A549 (cell line): ENCODE measurements around the gene OR1Q1. TPM values are rescaled to one million over a fixed set of nuclear protein-coding genes. Genes with fewer than 3 reads are reported as not detected.

Source experiments
- ATAC-seq, 2 experiments: fragments of 200-7000 bp in 1 of 2; fragments of >200 bp in 1 of 2; cut with Nextera tagmentation in 1 of 2; cut with Tn5 transposase in 1 of 2; 3 replicates each; pipeline versions ENCODE4 v1.8.0 to v1.9.1; 2018 to 2020; ENCODE audit warnings: mild to moderate bottlenecking in 1 of 2, moderate library complexity in 1 of 2
- CTCF ChIA-PET: fragments of 300-600 bp; sonication (Branson Sonifier 250); formaldehyde crosslinking; extraction: SDS; loops from one replicate; lab custom pipeline; 2021; ENCODE audit warnings: antibody characterized with exemption, inconsistent platforms; lab: Yijun Ruan, JAX
- POLR2A ChIA-PET: fragments of 350-600 bp; formaldehyde crosslinking; extraction: SDS; loops from one replicate; lab custom pipeline; 2021; ENCODE audit warnings: antibody characterized with exemption, inconsistent platforms; lab: Yijun Ruan, JAX
- DNase-seq, 2 experiments: peaks; one replicate each; pipeline versions ENCODE4 v3.0.0 to v3.0.0-alpha.2; 2011 to 2016; ENCODE audit warnings: low read depth in 1 of 2, low spot score in 1 of 2
- FAIRE-seq: peaks from 2 replicates; lab custom pipeline; 2011; peaks lifted over from hg19 to GRCh38; lab: Jason Lieb, UNC
- H3K27ac ChIP-seq, 2 experiments: fragments of >200 bp; sonication (Bioruptor Twin); formaldehyde crosslinking; 3 replicates each; pipeline ENCODE4 v1.5.1; 2016 to 2017
- H3K4me1 ChIP-seq: fragments of >200 bp; sonication (Bioruptor Twin); formaldehyde crosslinking; 3 replicates; pipeline ENCODE4 v1.6.1; 2016
- H3K4me2 ChIP-seq: fragments of >200 bp; sonication (Bioruptor Twin); formaldehyde crosslinking; 3 replicates; pipeline ENCODE4 v1.6.1; 2016
- H3K4me3 ChIP-seq: fragments of >200 bp; sonication (Bioruptor Twin); formaldehyde crosslinking; 3 replicates; pipeline ENCODE4 v1.5.1; 2016
- H3K9me3 ChIP-seq: fragments of >200 bp; sonication (Bioruptor Twin); formaldehyde crosslinking; 3 replicates; pipeline ENCODE4 v1.6.1; 2016
- BHLHE40 ChIP-seq: IDR thresholded peaks from 2 replicates; pipeline ENCODE4 v1.6.1; 2012; ENCODE audit warnings: low read depth, low read length, inconsistent platforms
- CBX2 ChIP-seq: fragments of 200-600 bp; sonication (generic); IDR thresholded peaks from 2 replicates; pipeline ENCODE4 v1.6.1; 2016; ENCODE audit warnings: low read depth, mild to moderate bottlenecking, borderline replicate concordance
- CBX8 ChIP-seq: fragments of 200-600 bp; sonication (generic); IDR thresholded peaks from 2 replicates; pipeline ENCODE4 v1.6.1; 2016
- CEBPB ChIP-seq, 2 experiments: fragments of >200 bp in 1 of 2; sonication (Bioruptor Twin) in 1 of 2; formaldehyde crosslinking in 1 of 2; IDR thresholded peaks; 2 replicates each; pipeline ENCODE4 v1.6.1; 2012 to 2016
- CHD4 ChIP-seq: fragments of 200-600 bp; sonication (generic); IDR thresholded peaks from 2 replicates; pipeline ENCODE4 v1.6.1; 2016; ENCODE audit warnings: antibody characterized with exemption, mild to moderate bottlenecking, borderline replicate concordance
- EHMT2 ChIP-seq: fragments of 200-600 bp; sonication (generic); IDR thresholded peaks from 2 replicates; pipeline ENCODE4 v1.6.1; 2016; ENCODE audit warnings: antibody characterized with exemption, low read depth, mild to moderate bottlenecking, moderate library complexity
- ESRRA ChIP-seq: fragments of 150-350 bp; IDR thresholded peaks from 2 replicates; pipeline ENCODE4 v1.6.1; 2014; ENCODE audit warnings: mild to moderate bottlenecking, low read length, borderline replicate concordance
- FOSB ChIP-seq: fragments of 250-450 bp; sonication (Bioruptor Pico); IDR thresholded peaks from 2 replicates; pipeline ENCODE4 v1.5.0; 2020; ENCODE audit warnings: mild to moderate bottlenecking, moderate library complexity
- FOSL2 ChIP-seq, 2 experiments: fragments of 450-650 bp in 1 of 2; fragments of >200 bp in 1 of 2; sonication (Bioruptor Twin) in 1 of 2; formaldehyde crosslinking; IDR thresholded peaks; 2 replicates each; pipeline versions ENCODE4 v1.5.0 to v1.6.1; 2016 to 2020; ENCODE audit warnings: mild to moderate bottlenecking in 1 of 2, moderate library complexity in 1 of 2
- GATA3 ChIP-seq: IDR thresholded peaks from 2 replicates; pipeline ENCODE4 v1.6.1; 2012; ENCODE audit warnings: borderline replicate concordance
- HDAC2 ChIP-seq: fragments of 200-600 bp; sonication (generic); IDR thresholded peaks from 2 replicates; pipeline ENCODE4 v1.6.1; 2016
- HEYL ChIP-seq: fragments of 250-450 bp; sonication (Bioruptor Pico); IDR thresholded peaks from 2 replicates; pipeline ENCODE4 v1.8.0; 2021; ENCODE audit warnings: mild to moderate bottlenecking, moderate library complexity
- HOXA7 ChIP-seq: fragments of 250-450 bp; sonication (Bioruptor Pico); IDR thresholded peaks from 2 replicates; pipeline ENCODE4 v1.5.0; 2020; ENCODE audit warnings: mild to moderate bottlenecking, moderate library complexity
- HOXB13 ChIP-seq: fragments of 250-450 bp; sonication (Bioruptor Pico); IDR thresholded peaks from 2 replicates; pipeline ENCODE4 v1.5.0; 2020; ENCODE audit warnings: low read depth, mild to moderate bottlenecking, moderate library complexity
- KDM1A ChIP-seq: fragments of 200-600 bp; sonication (generic); IDR thresholded peaks from 2 replicates; pipeline ENCODE4 v1.6.1; 2016; ENCODE audit warnings: low read depth, mild to moderate bottlenecking
- KDM5A ChIP-seq: fragments of 200-600 bp; sonication (generic); IDR thresholded peaks from 2 replicates; pipeline ENCODE4 v1.6.1; 2016; ENCODE audit warnings: antibody characterized with exemption, mild to moderate bottlenecking
- MAFK ChIP-seq: fragments of 450-650 bp; IDR thresholded peaks from 2 replicates; pipeline ENCODE4 v1.6.1; 2014; ENCODE audit not compliant: partially characterized antibody
- MAZ ChIP-seq: fragments of 150-350 bp; IDR thresholded peaks from 2 replicates; pipeline ENCODE4 v1.6.1; 2014; ENCODE audit warnings: antibody characterized with exemption, low read depth, low read length, borderline replicate concordance
- MYC ChIP-seq: IDR thresholded peaks from 2 replicates; pipeline ENCODE4 v1.6.1; 2012; ENCODE audit warnings: mild to moderate bottlenecking, inconsistent platforms, low read length, improper control_type of control experiment, borderline replicate concordance
- NFE2L2 ChIP-seq: fragments of 150-350 bp; conservative IDR thresholded peaks from 2 replicates; pipeline ENCODE4 v1.6.1; 2014; ENCODE audit warnings: low read length
- NR3C1 ChIP-seq: fragments of >200 bp; sonication (Bioruptor Twin); formaldehyde crosslinking; IDR thresholded peaks from 3 replicates; pipeline ENCODE4 v1.6.1; 2017
- PHF8 ChIP-seq: fragments of 200-600 bp; sonication (generic); IDR thresholded peaks from 2 replicates; pipeline ENCODE4 v1.6.1; 2016; ENCODE audit warnings: low read depth, mild to moderate bottlenecking, antibody characterized with exemption, moderate library complexity, borderline replicate concordance
- RAD21 ChIP-seq, 2 experiments: fragments of >200 bp in 1 of 2; sonication (Bioruptor Twin) in 1 of 2; formaldehyde crosslinking in 1 of 2; IDR thresholded peaks in 1 of 2; conservative IDR thresholded peaks in 1 of 2; 2 replicates in 1 of 2; 3 replicates in 1 of 2; pipeline ENCODE4 v1.6.1; 2012 to 2018; ENCODE audit warnings: inconsistent platforms in 1 of 2
- RCOR1 ChIP-seq: fragments of 150-350 bp; IDR thresholded peaks from 2 replicates; pipeline ENCODE4 v1.6.1; 2014; ENCODE audit warnings: antibody characterized with exemption, low read length, low read depth
- RFX5 ChIP-seq: fragments of 450-650 bp; IDR thresholded peaks from 2 replicates; pipeline ENCODE4 v1.7.1; 2014; ENCODE audit warnings: antibody characterized with exemption, mild to moderate bottlenecking, moderate library complexity
- RNF2 ChIP-seq: fragments of 200-600 bp; sonication (generic); IDR thresholded peaks from 2 replicates; pipeline ENCODE4 v1.6.1; 2016; ENCODE audit warnings: low read depth, mild to moderate bottlenecking, antibody characterized with exemption, moderate library complexity, borderline replicate concordance
- TFCP2L1 ChIP-seq: fragments of 250-450 bp; sonication (Bioruptor Pico); IDR thresholded peaks from 2 replicates; pipeline ENCODE4 v1.5.0; 2021; ENCODE audit warnings: mild to moderate bottlenecking
- TP53 ChIP-seq: fragments of 250-450 bp; sonication (Bioruptor Pico); IDR thresholded peaks from 2 replicates; pipeline ENCODE4 v1.5.0; 2021; ENCODE audit warnings: mild to moderate bottlenecking, moderate library complexity
- ZC3H11A ChIP-seq: fragments of 450-650 bp; IDR thresholded peaks from 2 replicates; pipeline ENCODE4 v1.6.1; 2014; ENCODE audit warnings: antibody characterized with exemption, mild to moderate bottlenecking
- ZFP36 ChIP-seq: fragments of 450-650 bp; IDR thresholded peaks from 2 replicates; pipeline ENCODE4 v1.6.1; 2014; ENCODE audit warnings: borderline replicate concordance; ENCODE audit not compliant: partially characterized antibody
- ZNF302 ChIP-seq: fragments of 250-450 bp; sonication (Bioruptor Pico); IDR thresholded peaks from 2 replicates; pipeline ENCODE4 v1.9.0; 2021; ENCODE audit warnings: inconsistent platforms, mild to moderate bottlenecking, moderate library complexity
- WGBS: methylation state at CpG from one replicate; pipeline ENCODE4 v1.1.6; 2017; ENCODE audit errors: missing lambda C conversion rate; 5-methylcytosine and 5-hydroxymethylcytosine counted together
- polyA plus RNA-seq, 4 experiments: library from polyadenylated mRNA; depleted of rRNA in 3 of 4; stranded (reverse); fragments of >200 nt; fragmentation: RNase III in 1 of 4; extraction: RNeasy Plus Mini Kit Qiagen cat#74134 plus additional on column Dnase treatment in 1 of 4; gene quantifications; 2 replicates in 3 of 4; 3 replicates in 1 of 4; pipeline ENCODE4 v1.2.3, GENCODE V29; 2011 to 2017
- TF ChIP-seq, protein P1 (sequence below): IDR thresholded peaks from 2 replicates; pipeline ENCODE4 v1.6.1; 2012; ENCODE audit warnings: low read depth, borderline replicate concordance
- TF ChIP-seq, protein P2 (sequence below): fragments of >200 bp; sonication (Bioruptor Twin); formaldehyde crosslinking; IDR thresholded peaks from 3 replicates; pipeline ENCODE4 v1.5.1; 2016
- TF ChIP-seq, protein P3 (sequence below): fragments of >200 bp; sonication (Bioruptor Twin); formaldehyde crosslinking; IDR thresholded peaks from 2 replicates; pipeline ENCODE4 v1.6.1; 2016

The OR1Q1 gene
- polyA plus RNA-seq, 2 of the 4 experiments (the other 2 are of a cell fraction): 0.28 TPM; not detected in 1

GRCh38 chr9:122579874-122580273 is 34.7 kb upstream of the OR1Q1 start:
- no peak overlapping the region for H3K4me3 ChIP-seq
- TF ChIP-seq EHMT2 (no peak), HEYL (no peak), MAZ (no peak), FOSB (CRISPR knock-in tag) (no peak), ZNF302 (CRISPR knock-in tag) (no peak), RFX5 (no peak), HDAC2 (no peak), MYC (no peak), KDM5A (no peak), ZFP36 (no peak), TFCP2L1 (CRISPR knock-in tag) (no peak), CHD4 (no peak), PHF8 (no peak), CBX2 (no peak), CEBPB (IDR thresholded peaks at IDR 0.05) (no peak)
- TF ChIP-seq, protein P1, sequence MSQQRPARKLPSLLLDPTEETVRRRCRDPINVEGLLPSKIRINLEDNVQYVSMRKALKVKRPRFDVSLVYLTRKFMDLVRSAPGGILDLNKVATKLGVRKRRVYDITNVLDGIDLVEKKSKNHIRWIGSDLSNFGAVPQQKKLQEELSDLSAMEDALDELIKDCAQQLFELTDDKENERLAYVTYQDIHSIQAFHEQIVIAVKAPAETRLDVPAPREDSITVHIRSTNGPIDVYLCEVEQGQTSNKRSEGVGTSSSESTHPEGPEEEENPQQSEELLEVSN: no peak
- TF ChIP-seq, protein P2, sequence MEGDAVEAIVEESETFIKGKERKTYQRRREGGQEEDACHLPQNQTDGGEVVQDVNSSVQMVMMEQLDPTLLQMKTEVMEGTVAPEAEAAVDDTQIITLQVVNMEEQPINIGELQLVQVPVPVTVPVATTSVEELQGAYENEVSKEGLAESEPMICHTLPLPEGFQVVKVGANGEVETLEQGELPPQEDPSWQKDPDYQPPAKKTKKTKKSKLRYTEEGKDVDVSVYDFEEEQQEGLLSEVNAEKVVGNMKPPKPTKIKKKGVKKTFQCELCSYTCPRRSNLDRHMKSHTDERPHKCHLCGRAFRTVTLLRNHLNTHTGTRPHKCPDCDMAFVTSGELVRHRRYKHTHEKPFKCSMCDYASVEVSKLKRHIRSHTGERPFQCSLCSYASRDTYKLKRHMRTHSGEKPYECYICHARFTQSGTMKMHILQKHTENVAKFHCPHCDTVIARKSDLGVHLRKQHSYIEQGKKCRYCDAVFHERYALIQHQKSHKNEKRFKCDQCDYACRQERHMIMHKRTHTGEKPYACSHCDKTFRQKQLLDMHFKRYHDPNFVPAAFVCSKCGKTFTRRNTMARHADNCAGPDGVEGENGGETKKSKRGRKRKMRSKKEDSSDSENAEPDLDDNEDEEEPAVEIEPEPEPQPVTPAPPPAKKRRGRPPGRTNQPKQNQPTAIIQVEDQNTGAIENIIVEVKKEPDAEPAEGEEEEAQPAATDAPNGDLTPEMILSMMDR: no peak
- FAIRE-seq (no peak), ATAC-seq (peak in 1 of 2 experiments; percentile 27; a peak in 1 of 6 replicates), DNase-seq (peak in 1 of 2 experiments; percentile 2)
- CTCF ChIA-PET: no interaction called here
- peak overlapping the region; percentile 63 to 75 for H3K27ac ChIP-seq
- H3K9me3 ChIP-seq: no peaks in the 10 kb centered on the region
- peaks cover 17% of the 10 kb centered on the region; the same call in 2 of the 3 replicates for H3K4me1 ChIP-seq
- peak overlapping the region; percentile 54 for H3K4me2 ChIP-seq
- POLR2A ChIA-PET: no interaction called here
- WGBS: 75% methylated on average over 5 of the region's 5 CpGs

GRCh38 chr9:122580360-122580759 is 34.2 kb upstream of the OR1Q1 start:
- DNase-seq: peak; percentile 18 to 70
- CTCF ChIA-PET: no interaction called here
- peak; percentile 79 for FAIRE-seq
- WGBS: 55% methylated on average over 3 of the region's 3 CpGs
- H3K4me3 ChIP-seq: no peak overlapping the region
- H3K9me3 ChIP-seq: no peaks in the 10 kb centered on the region
- peak overlapping the region; percentile 63 to 75 for H3K27ac ChIP-seq
- peak; percentile 80 to 93 for ATAC-seq
- TF ChIP-seq MAZ: no peak
- TF ChIP-seq, protein P1: no peak
- no peak for TF ChIP-seq HDAC2
- no peak for TF ChIP-seq FOSB (CRISPR knock-in tag)
- TF ChIP-seq, protein P3, sequence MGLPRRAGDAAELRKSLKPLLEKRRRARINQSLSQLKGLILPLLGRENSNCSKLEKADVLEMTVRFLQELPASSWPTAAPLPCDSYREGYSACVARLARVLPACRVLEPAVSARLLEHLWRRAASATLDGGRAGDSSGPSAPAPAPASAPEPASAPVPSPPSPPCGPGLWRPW: no peak
- peak; percentile 97 for TF ChIP-seq MAFK
- no peak for TF ChIP-seq HOXB13 (CRISPR knock-in tag)
- TF ChIP-seq KDM1A: no peak
- no peak for TF ChIP-seq ZC3H11A
- TF ChIP-seq BHLHE40: no peak
- no peak for TF ChIP-seq HOXA7 (CRISPR knock-in tag)
- TF ChIP-seq EHMT2: no peak
- TF ChIP-seq RNF2: no peak
- TF ChIP-seq FOSL2 (IDR thresholded peaks at IDR 0.05): peak; percentile 50; the same call in 1 of the 2 replicates
- TF ChIP-seq FOSL2 (CRISPR knock-in tag; IDR thresholded peaks at IDR 0.05): peak; percentile 84
- TF ChIP-seq RCOR1: no peak
- TF ChIP-seq TP53 (CRISPR knock-in tag): no peak
- TF ChIP-seq HEYL: no peak
- no peak for TF ChIP-seq RAD21 (conservative IDR thresholded peaks at IDR 0.05 in 1 of 2, IDR thresholded peaks at IDR 0.05 in 1 of 2)
- no peak for TF ChIP-seq ZFP36
- TF ChIP-seq, protein P2: no peak
- TF ChIP-seq NFE2L2: peak; percentile 64
- TF ChIP-seq ESRRA: no peak
- no peak for TF ChIP-seq CBX8
- no peak for TF ChIP-seq NR3C1
- TF ChIP-seq GATA3: peak; percentile 31; the same call in 1 of the 2 replicates
- POLR2A ChIA-PET: no interaction called here
- H3K4me1 ChIP-seq: peaks cover 17% of the 10 kb centered on the region; the same call in 2 of the 3 replicates
- peak overlapping the region; percentile 54 for H3K4me2 ChIP-seq
